ENCODE results near the gene CBX8.

Gene CBX8

DNA sequence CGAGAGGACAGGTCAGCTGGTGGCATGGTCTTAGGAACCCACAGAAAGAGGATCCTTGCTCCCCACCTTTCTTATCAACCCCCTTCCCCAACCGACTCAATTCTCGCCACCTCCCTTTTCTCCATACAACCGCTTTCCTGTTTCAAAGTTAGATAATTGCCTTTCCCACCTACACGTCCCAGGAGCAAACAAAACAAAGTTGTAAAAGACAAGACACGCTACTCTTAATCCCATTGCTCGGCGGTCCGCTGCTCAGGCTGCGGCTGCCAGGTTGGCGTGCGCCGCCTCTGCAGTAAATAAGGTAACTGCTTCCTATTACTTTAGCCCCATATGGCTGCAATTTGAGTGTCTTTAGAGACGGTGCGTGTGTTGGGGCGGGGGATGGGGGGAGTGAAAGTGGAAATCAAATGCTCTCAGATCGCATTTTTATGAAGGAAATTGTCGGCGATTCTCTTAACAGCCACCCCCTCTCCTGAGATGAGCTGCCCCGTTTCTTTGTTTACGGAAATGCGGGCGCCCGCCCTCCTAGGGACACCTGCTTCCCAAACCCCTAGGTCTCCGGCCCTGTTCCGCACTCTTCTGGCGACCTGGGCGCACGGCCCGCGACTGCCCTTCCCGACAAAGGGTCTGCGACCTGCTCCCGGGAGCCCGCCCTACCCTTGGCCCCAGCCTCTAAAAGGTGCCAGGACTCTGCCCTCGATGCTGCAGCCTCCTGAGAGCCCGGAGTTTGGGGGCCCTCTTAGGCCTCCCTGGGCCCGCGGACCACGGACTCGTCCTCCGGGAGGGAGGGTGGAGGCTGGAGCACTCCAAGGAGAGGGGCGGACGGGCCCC lies 3.7 kb upstream of the CBX8 start:
- Histone ChIP-seq H3K4me3 (ENCODE audit: low read depth in 1 of 2, low read length in 2 of 2) (no peak overlapping the region), H3K27me3 (ENCODE audit: control insufficient read depth in 1 of 2, insufficient read depth in 2 of 2, low read length in 2 of 2) (peaks cover 73 to 79% of the 10 kb centered on the region in 2 donors)

DNA sequence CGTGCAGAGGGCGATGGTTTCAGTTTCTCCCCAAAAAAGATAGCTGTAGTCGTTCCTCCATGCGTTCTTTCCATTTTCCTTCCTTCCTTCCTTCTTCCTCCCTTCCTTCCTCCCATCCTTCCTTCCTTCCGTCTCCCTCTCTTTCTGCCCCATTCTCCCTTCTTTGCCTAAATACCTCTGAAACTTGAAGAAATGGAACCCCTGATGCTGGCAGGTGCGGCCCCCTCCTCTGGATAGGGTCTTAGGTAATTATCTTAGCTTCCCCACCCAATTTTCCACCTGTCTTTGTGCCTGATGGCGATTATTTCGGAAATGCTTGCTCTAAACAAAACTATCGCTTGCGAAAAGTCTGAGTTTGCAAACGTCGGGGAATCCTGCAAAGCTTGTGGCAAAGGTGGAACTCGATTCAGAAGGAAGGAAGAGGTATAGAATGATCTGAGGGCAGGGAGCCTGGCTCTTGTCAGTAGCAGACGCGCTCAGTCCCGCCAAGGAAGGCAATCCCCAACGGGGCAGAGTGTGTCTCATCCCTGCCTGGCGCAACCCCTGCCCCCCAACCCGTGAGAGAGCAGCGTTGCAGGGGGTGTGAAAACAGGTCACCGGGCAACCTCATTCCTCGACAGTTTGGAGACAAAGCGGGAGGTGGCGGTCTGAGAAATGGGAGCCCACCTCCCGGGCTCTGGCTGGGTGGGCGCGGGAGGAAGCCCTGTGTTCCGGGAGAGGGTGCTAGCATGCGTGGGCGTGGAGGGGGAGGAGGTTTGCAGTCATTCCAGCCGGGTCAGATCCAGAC lies 2.9 kb upstream of the CBX8 start:
- Histone ChIP-seq H3K4me1 (ENCODE audit: insufficient read depth, low read length) (peaks cover 34% of the 10 kb centered on the region), H3K36me3 (ENCODE audit: insufficient read depth, low read length) (no peaks in the 10 kb centered on the region), H3K9ac (ENCODE audit: low read length) (no peak overlapping the region), H3K27ac (ENCODE audit: low read depth, low read length) (no peak overlapping the region), H3K27me3 (ENCODE audit: control insufficient read depth in 1 of 2, insufficient read depth in 2 of 2, low read length in 2 of 2) (peaks cover 65 to 74% of the 10 kb centered on the region in 2 donors), H3K9me3 (ENCODE audit: low read length) (peaks cover 10% of the 10 kb centered on the region), H3K4me3 (ENCODE audit: low read depth in 1 of 2, low read length in 2 of 2) (no peak overlapping the region)

More for the DNA sequence above, 3.7 kb upstream of the CBX8 start:
- Histone ChIP-seq H3K36me3 (ENCODE audit: insufficient read depth, low read length) (no peaks in the 10 kb centered on the region), H3K27ac (ENCODE audit: low read depth, low read length) (no peak overlapping the region), H3K9me3 (ENCODE audit: low read length) (peaks cover 10% of the 10 kb centered on the region), H3K9ac (ENCODE audit: low read length) (no peak overlapping the region), H3K4me1 (ENCODE audit: insufficient read depth, low read length) (peaks cover 34% of the 10 kb centered on the region)

- Histone ChIP-seq H3K4me3 (ENCODE audit: low read depth in 1 of 2, low read length in 2 of 2) (no peak overlapping the region), H3K4me1 (ENCODE audit: insufficient read depth, low read length) (peaks cover 34% of the 10 kb centered on the region), H3K27ac (ENCODE audit: low read depth, low read length) (no peak overlapping the region), H3K9ac (ENCODE audit: low read length) (no peak overlapping the region), H3K36me3 (ENCODE audit: insufficient read depth, low read length) (no peaks in the 10 kb centered on the region), H3K27me3 (ENCODE audit: control insufficient read depth in 1 of 2, insufficient read depth in 2 of 2, low read length in 2 of 2) (peaks cover 59 to 74% of the 10 kb centered on the region in 2 donors), H3K9me3 (ENCODE audit: low read length) (peaks cover 10% of the 10 kb centered on the region)
These were observed 2.3 kb upstream of the CBX8 start for GRCh38 chr17:79799174-79799537.

- Histone ChIP-seq H3K4me1 (ENCODE audit: insufficient read depth, low read length) (peaks cover 39% of the 10 kb centered on the region), H3K9ac (ENCODE audit: low read length) (no peak overlapping the region), H3K36me3 (ENCODE audit: insufficient read depth, low read length) (no peaks in the 10 kb centered on the region), H3K27me3 (ENCODE audit: control insufficient read depth in 1 of 2, insufficient read depth in 2 of 2, low read length in 2 of 2) (peaks cover 59 to 74% of the 10 kb centered on the region in 2 donors), H3K4me3 (ENCODE audit: low read depth in 1 of 2, low read length in 2 of 2) (peak overlapping the region in 1 of 2 donors; percentile 39), H3K9me3 (ENCODE audit: low read length) (peaks cover 10% of the 10 kb centered on the region), H3K27ac (ENCODE audit: low read depth, low read length) (no peak overlapping the region)
These were observed 1.7 kb upstream of the CBX8 start for GRCh38 chr17:79798299-79799173.

DNA sequence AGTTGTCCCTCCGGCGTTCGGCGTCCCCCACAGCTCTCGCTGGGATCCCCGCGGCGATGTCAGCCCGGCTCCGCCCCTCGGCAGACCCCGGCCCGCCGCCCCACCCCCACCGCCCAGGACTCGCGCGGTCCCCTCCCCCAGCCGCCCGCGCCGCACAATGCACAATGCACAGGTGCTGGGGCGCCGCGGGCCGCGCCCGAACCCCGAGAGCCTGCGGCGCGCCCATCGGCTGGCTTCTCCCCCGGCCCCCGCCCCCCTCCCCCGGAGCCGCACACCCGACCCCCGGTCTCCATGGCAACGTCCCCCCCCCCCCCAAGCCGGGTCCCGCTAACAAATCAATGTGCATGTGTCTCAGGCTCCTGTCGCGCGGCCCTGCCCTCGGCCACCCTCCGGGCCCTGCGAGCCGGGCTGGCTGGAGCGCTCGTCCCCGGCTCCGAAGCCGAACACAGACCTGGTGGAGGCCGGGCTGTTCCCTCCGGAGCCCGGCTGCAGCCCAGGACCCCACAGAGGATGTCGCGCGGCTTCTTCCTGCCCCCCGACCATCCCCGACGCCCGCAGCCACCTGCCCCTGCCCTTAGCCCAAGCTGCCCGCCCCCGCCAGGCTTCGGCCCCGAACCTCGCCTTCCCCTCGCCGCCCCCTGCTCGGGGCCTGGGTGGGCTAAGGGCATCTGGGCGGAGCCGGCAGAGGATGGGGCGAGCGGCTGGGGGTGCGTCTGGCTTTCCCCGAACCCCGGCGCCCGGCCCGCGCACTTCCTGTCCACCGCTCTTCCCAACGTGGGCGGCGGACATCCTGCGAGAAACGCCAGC lies 818 bp upstream of the CBX8 start:
- H3K4me1 ChIP-seq (ENCODE audit: insufficient read depth, low read length): peaks cover 43% of the 10 kb centered on the region

DNA sequence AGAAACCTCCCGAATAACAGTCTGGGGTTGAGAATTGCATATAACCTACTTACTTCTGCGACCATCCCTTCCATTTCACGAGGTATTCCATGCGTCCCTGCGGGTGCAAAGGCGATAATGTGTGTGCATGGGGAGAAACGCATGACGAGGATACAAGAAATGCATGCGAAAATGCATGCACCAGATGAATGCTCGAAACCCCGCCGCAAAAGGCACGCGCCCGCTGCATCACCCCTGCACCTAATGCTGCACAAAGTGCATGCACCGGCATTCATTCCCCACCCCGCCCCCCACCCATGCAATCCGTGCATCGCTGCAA lies 474 bp downstream of the CBX8 start:
- Histone ChIP-seq H3K9ac (ENCODE audit: low read length) (no peak overlapping the region), H3K4me1 (ENCODE audit: insufficient read depth, low read length) (peaks cover 45% of the 10 kb centered on the region), H3K36me3 (ENCODE audit: insufficient read depth, low read length) (no peaks in the 10 kb centered on the region), H3K27me3 (ENCODE audit: control insufficient read depth in 1 of 2, insufficient read depth in 2 of 2, low read length in 2 of 2) (peaks cover 58 to 72% of the 10 kb centered on the region in 2 donors), H3K4me3 (ENCODE audit: low read depth in 1 of 2, low read length in 2 of 2) (peak overlapping the region; percentile 56 to 67), H3K9me3 (ENCODE audit: low read length) (peaks cover under 1% of the 10 kb centered on the region), H3K27ac (ENCODE audit: low read depth, low read length) (peak overlapping the region; percentile 67)

More for the DNA sequence above, 818 bp upstream of the CBX8 start:
- Histone ChIP-seq H3K9me3 (ENCODE audit: low read length) (peaks cover 10% of the 10 kb centered on the region), H3K4me3 (ENCODE audit: low read depth in 1 of 2, low read length in 2 of 2) (peak overlapping the region in 1 of 2 donors; percentile 39), H3K27ac (ENCODE audit: low read depth, low read length) (no peak overlapping the region), H3K36me3 (ENCODE audit: insufficient read depth, low read length) (no peaks in the 10 kb centered on the region), H3K27me3 (ENCODE audit: control insufficient read depth in 1 of 2, insufficient read depth in 2 of 2, low read length in 2 of 2) (peaks cover 59 to 74% of the 10 kb centered on the region in 2 donors), H3K9ac (ENCODE audit: low read length) (no peak overlapping the region)

DNA sequence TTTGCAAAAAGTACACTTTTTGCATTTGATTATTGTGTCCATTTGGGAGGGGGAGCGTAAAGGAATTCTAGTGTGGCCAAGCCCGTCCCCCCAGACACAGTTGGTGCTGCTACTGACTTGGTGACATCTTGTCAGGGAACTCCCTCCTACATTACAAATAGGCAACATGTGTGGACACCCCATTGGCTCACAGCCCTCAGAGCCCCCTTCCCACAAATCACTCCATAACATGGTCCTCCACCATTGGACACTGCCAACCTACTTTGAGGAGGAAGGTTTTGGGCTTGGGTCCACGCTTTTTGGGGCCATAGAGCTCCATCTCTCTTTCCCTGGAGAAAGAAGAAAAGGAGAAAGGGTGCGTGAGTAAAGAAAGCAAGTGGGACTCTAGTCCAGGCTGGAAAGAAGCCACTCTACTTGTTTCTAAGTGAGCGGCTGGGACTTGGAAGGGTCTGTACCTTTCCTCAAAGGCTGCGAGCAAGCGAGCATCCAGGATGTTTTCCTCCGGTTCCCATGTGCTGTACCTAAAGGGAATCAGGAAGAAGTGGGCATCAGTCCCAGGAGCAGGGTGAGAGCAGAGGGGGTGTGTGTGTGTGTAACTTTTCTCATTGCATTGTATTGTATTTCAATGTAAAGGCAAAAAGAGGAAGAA lies 958 bp downstream of the CBX8 start:
- Histone ChIP-seq H3K27me3 (ENCODE audit: control insufficient read depth in 1 of 2, insufficient read depth in 2 of 2, low read length in 2 of 2) (peaks cover 58 to 72% of the 10 kb centered on the region in 2 donors), H3K9me3 (ENCODE audit: low read length) (no peaks in the 10 kb centered on the region), H3K36me3 (ENCODE audit: insufficient read depth, low read length) (no peaks in the 10 kb centered on the region), H3K4me3 (ENCODE audit: low read depth in 1 of 2, low read length in 2 of 2) (peak overlapping the region; percentile 56 to 67), H3K27ac (ENCODE audit: low read depth, low read length) (no peak overlapping the region), H3K9ac (ENCODE audit: low read length) (no peak overlapping the region), H3K4me1 (ENCODE audit: insufficient read depth, low read length) (peaks cover 49% of the 10 kb centered on the region)

DNA sequence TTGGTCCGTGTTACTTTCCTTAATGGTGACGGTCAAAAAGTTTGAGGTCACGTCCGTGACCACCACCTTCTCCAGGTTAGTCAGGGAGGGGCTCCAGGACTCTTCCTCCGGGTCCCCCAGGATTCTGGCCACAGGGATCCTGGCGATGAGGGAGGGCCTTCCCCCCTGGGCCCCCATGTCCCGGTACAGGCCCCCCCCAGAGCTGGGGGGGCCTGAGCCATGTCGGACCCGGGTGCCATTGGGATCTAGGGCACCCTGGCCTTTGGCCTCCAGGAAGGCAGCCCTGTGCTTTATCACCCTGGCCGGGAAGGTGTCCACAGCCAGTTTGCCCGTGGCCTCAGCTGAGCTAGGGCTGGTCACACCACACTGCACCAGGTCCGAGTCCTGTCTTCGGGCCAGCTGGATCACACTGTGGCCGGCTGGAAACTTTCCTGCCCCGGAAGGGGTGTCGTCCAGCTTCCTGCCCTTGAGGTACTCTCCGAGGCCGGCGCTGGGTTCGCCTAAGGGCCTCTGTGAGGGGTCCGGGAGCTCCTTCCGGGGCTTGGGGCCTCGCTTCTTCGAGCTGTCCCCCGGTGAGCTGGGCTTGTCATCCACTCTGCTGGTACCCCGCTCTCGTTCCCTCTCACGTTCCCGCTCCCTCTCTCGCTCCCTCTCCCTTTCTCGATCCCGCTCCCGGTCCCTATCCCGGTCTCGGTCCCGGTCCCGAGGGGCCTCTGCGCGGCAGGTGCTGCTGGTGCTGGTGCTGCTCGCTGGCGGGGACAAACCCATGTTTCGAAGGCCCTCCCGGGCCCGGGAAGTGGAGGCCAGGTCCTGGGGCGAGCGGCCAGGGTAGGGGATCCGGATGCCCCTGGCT lies 2.0 kb downstream of the CBX8 start:
- Histone ChIP-seq H3K27me3 (ENCODE audit: control insufficient read depth in 1 of 2, insufficient read depth in 2 of 2, low read length in 2 of 2) (peaks cover 58 to 72% of the 10 kb centered on the region in 2 donors), H3K4me3 (ENCODE audit: low read depth in 1 of 2, low read length in 2 of 2) (no peak overlapping the region), H3K4me1 (ENCODE audit: insufficient read depth, low read length) (peaks cover 48% of the 10 kb centered on the region), H3K36me3 (ENCODE audit: insufficient read depth, low read length) (no peaks in the 10 kb centered on the region), H3K9me3 (ENCODE audit: low read length) (no peaks in the 10 kb centered on the region), H3K27ac (ENCODE audit: low read depth, low read length) (no peak overlapping the region), H3K9ac (ENCODE audit: low read length) (no peak overlapping the region)

- Histone ChIP-seq H3K27ac (ENCODE audit: low read depth, low read length) (no peak overlapping the region), H3K9me3 (ENCODE audit: low read length) (no peaks in the 10 kb centered on the region), H3K4me3 (ENCODE audit: low read depth in 1 of 2, low read length in 2 of 2) (no peak overlapping the region), H3K36me3 (ENCODE audit: insufficient read depth, low read length) (no peaks in the 10 kb centered on the region), H3K27me3 (ENCODE audit: control insufficient read depth in 1 of 2, insufficient read depth in 2 of 2, low read length in 2 of 2) (peaks cover 56 to 72% of the 10 kb centered on the region in 2 donors), H3K4me1 (ENCODE audit: insufficient read depth, low read length) (peaks cover 41% of the 10 kb centered on the region), H3K9ac (ENCODE audit: low read length) (no peak overlapping the region)
These were observed 3.0 kb downstream of the CBX8 start for GRCh38 chr17:79793924-79794304.

Data from muscle layer of colon (tissue), 2 donors.